Prostate gland (tissue), 2 donors: ENCODE data around the gene MGAT5. TPM values are rescaled to one million over a fixed set of nuclear protein-coding genes. Genes with fewer than 3 reads are reported as not detected.

ENCODE experiments used
- DNase-seq: peaks from one replicate; pipeline ENCODE4 v3.0.0-alpha.2; 2019; ENCODE audit warnings: low spot score
- H3K27ac ChIP-seq, 2 donors: fragments of 200-600 bp; sonication (generic); 2 replicates each; pipeline ENCODE4 v1.5.1; 2017 to 2019
- H3K27me3 ChIP-seq: fragments of 200-600 bp; sonication (generic); replicated peaks from 2 replicates; pipeline ENCODE4 v1.5.1; 2019; ENCODE audit not compliant: insufficient read depth
- H3K36me3 ChIP-seq, 2 donors: fragments of 200-600 bp; sonication (generic); 1 replicate in 1 of 2; 2 replicates in 1 of 2; pipeline versions ENCODE4 v1.5.1 to v1.8.1; 2017 to 2019
- H3K4me1 ChIP-seq: fragments of 200-600 bp; sonication (generic); replicated peaks from 2 replicates; pipeline ENCODE4 v1.5.1; 2019
- H3K4me3 ChIP-seq, 2 donors: fragments of 200-600 bp; sonication (generic); 2 replicates each; pipeline ENCODE4 v1.5.1; 2017 to 2019
- H3K9me3 ChIP-seq: fragments of 200-600 bp; sonication (generic); 2 replicates; pipeline ENCODE4 v1.5.1; 2017
- CTCF ChIP-seq, 4 experiments: fragments of 200-600 bp in 2 of 4; fragments of 450-650 bp in 2 of 4; sonication (generic) in 2 of 4; IDR thresholded peaks; 1 replicate in 3 of 4; 2 replicates in 1 of 4; pipeline ENCODE4 v1.5.1; 2016 to 2019; ENCODE audit warnings: antibody characterized with exemption in 4 of 4, mild to moderate bottlenecking in 2 of 4, moderate library complexity in 2 of 4
- POLR2A ChIP-seq: fragments of 450-650 bp; IDR thresholded peaks from one replicate; pipeline ENCODE4 v1.6.1; 2016; ENCODE audit warnings: antibody characterized with exemption, mild to moderate bottlenecking
- POLR2AphosphoS5 ChIP-seq: sonication (generic); formaldehyde crosslinking; IDR thresholded peaks from one replicate; pipeline ENCODE4 v1.6.1; 2017; ENCODE audit warnings: antibody characterized with exemption
- WGBS: methylation state at CpG from one replicate; pipeline ENCODE4 v1.1.5; 2018; 5-methylcytosine and 5-hydroxymethylcytosine counted together
- intact Hi-C: fragments of 100-400 bp; cut with DNase I; formaldehyde crosslinking; loops from one replicate; pipeline ENCODE4 v1.14.2; 2022
- total RNA-seq, 2 donors: library from RNA; depleted of rRNA; stranded (reverse); fragments of >200 nt; gene quantifications; one replicate each; pipeline ENCODE4 v1.1.0, GENCODE V29; 2016

The MGAT5 gene
- total RNA-seq, 2 donors from 2014 or later, result 20.1 to 83.2 TPM

GRCh38 chr2:134449157-134449556 is 195.3 kb downstream of the MGAT5 start:
- intact Hi-C loops, result no loop called here
- no peak overlapping the region for H3K4me3 ChIP-seq
- H3K4me1 ChIP-seq, result no peaks in the 10 kb centered on the region
- H3K27me3 ChIP-seq, result no peaks in the 10 kb centered on the region
- no peaks in the 10 kb centered on the region for H3K36me3 ChIP-seq
- WGBS, result 63% methylated on average over 7 of the region's 7 CpGs
- DNase-seq, result no peak
- TF ChIP-seq CTCF (IDR thresholded peaks at IDR 0.05), result no peak
- TF ChIP-seq POLR2A, result no peak
- TF ChIP-seq POLR2AphosphoS5, result no peak
- H3K27ac ChIP-seq, result no peak overlapping the region
- H3K9me3 ChIP-seq, result no peaks in the 10 kb centered on the region

GRCh38 chr2:134449751-134450513 is 196.1 kb downstream of the MGAT5 start:
- Histone ChIP-seq H3K4me3 (no peak overlapping the region), H3K4me1 (no peaks in the 10 kb centered on the region), H3K27me3 (no peaks in the 10 kb centered on the region), H3K36me3 (no peaks in the 10 kb centered on the region), H3K27ac (no peak overlapping the region), H3K9me3 (no peaks in the 10 kb centered on the region)
- WGBS, result 88% methylated on average over 15 of the region's 15 CpGs
- no peak for TF ChIP-seq POLR2A
- TF ChIP-seq POLR2AphosphoS5, result no peak
- TF ChIP-seq CTCF (IDR thresholded peaks at IDR 0.05), result no peak
- DNase-seq, result no peak
- intact Hi-C loops, result no loop called here

- TF ChIP-seq POLR2AphosphoS5 (no peak), POLR2A (no peak), CTCF (IDR thresholded peaks at IDR 0.05) (no peak)
- H3K27ac ChIP-seq, result no peak overlapping the region
- no peak overlapping the region for H3K4me3 ChIP-seq
- WGBS, result 76% methylated on average over 2 of the region's 2 CpGs
- no peaks in the 10 kb centered on the region for H3K4me1 ChIP-seq
- DNase-seq, result no peak
- H3K27me3 ChIP-seq, result no peaks in the 10 kb centered on the region
- H3K36me3 ChIP-seq, result no peaks in the 10 kb centered on the region
- intact Hi-C loops, result no loop called here
- H3K9me3 ChIP-seq, result no peaks in the 10 kb centered on the region
Observed at GRCh38 chr2:134451347-134451630, 197.4 kb downstream of the MGAT5 start.

GRCh38 chr2:134452042-134452733 is 198.3 kb downstream of the MGAT5 start:
- no peak for DNase-seq
- intact Hi-C loops, result no loop called here
- WGBS, result 85% methylated on average over 9 of the region's 9 CpGs
- H3K4me3 ChIP-seq, result no peak overlapping the region
- no peaks in the 10 kb centered on the region for H3K36me3 ChIP-seq
- no peaks in the 10 kb centered on the region for H3K27me3 ChIP-seq
- no peaks in the 10 kb centered on the region for H3K4me1 ChIP-seq
- no peak overlapping the region for H3K27ac ChIP-seq
- TF ChIP-seq CTCF (IDR thresholded peaks at IDR 0.05) (no peak), POLR2A (no peak), POLR2AphosphoS5 (no peak)
- no peaks in the 10 kb centered on the region for H3K9me3 ChIP-seq

- intact Hi-C loops, result no loop called here
Observed at GRCh38 chr2:134453476-134453875, 199.6 kb downstream of the MGAT5 start.

More at GRCh38 chr2:134453476-134453875, 199.6 kb downstream of the MGAT5 start:
- no peak for DNase-seq
- Histone ChIP-seq H3K27me3 (no peaks in the 10 kb centered on the region), H3K27ac (no peak overlapping the region), H3K4me1 (no peaks in the 10 kb centered on the region), H3K4me3 (no peak overlapping the region), H3K9me3 (no peaks in the 10 kb centered on the region), H3K36me3 (no peaks in the 10 kb centered on the region)
- 76% methylated on average over 4 of the region's 4 CpGs for WGBS
- TF ChIP-seq POLR2A (no peak), POLR2AphosphoS5 (no peak), CTCF (IDR thresholded peaks at IDR 0.05) (no peak)
